Caco-2 (cell line): ENCODE results near the gene SH2D4B. TPM values are rescaled to one million over a fixed set of nuclear protein-coding genes. Genes with fewer than 3 reads are reported as not detected.
A peak's percentile ranks its signal among the peaks of the same experiment; 100 is the strongest.

Source experiments
- BruUV-seq: library from RNA; stranded (reverse); fragments of 400-500 nt; replicated peaks from 2 replicates; lab custom pipeline; 2021; lab: Mats Ljungman, UMichigan
- CTCF ChIA-PET: fragments of 300-600 bp; sonication (Branson Sonifier 250); formaldehyde crosslinking; loops from one replicate; lab custom pipeline; 2022; ENCODE audit warnings: antibody characterized with exemption; lab: Charles Lee
- POLR2A ChIA-PET: fragments of 300-600 bp; sonication (Branson Sonifier 250); formaldehyde crosslinking; loops from one replicate; lab custom pipeline; 2022; ENCODE audit warnings: antibody characterized with exemption; lab: Charles Lee
- DNase-seq, 2 experiments: peaks; one replicate each; pipeline versions ENCODE4 v3.0.0 to v3.0.0-alpha.2; 2020 to 2022
- H3K27me3 ChIP-seq: replicated peaks from 2 replicates; pipeline ENCODE4 v1.6.0; 2011; ENCODE audit warnings: low read length; ENCODE audit not compliant: control insufficient read depth, insufficient read depth
- H3K36me3 ChIP-seq: 2 replicates; pipeline ENCODE4 v1.5.1; 2011; ENCODE audit warnings: low read length; ENCODE audit not compliant: control insufficient read depth, insufficient read depth
- H3K4me1 ChIP-seq: fragments of 250-450 bp; sonication (Bioruptor Pico); 2 replicates; pipeline ENCODE4 v1.5.1; 2020; ENCODE audit warnings: mild to moderate bottlenecking
- H3K4me3 ChIP-seq: 2 replicates; pipeline ENCODE4 v1.5.1; 2011; ENCODE audit warnings: low read depth, mild to moderate bottlenecking, control low read depth, low read length
- H3K9me3 ChIP-seq: fragments of 250-450 bp; sonication (Bioruptor Pico); 2 replicates; pipeline ENCODE4 v1.5.1; 2020; ENCODE audit warnings: mild to moderate bottlenecking, moderate library complexity
- H3K27ac Mint-ChIP-seq: one replicate; pipeline ENCODE4 v1.8.0; 2022; ENCODE audit warnings: mixed read lengths; ENCODE audit not compliant: unreplicated experiment
- H3K27me3 Mint-ChIP-seq: one replicate; pipeline ENCODE4 v1.8.0; 2022; ENCODE audit warnings: mixed read lengths; ENCODE audit not compliant: insufficient read depth, unreplicated experiment
- H3K36me3 Mint-ChIP-seq: one replicate; pipeline ENCODE4 v1.8.0; 2022; ENCODE audit warnings: mild to moderate bottlenecking, mixed read lengths; ENCODE audit not compliant: insufficient read depth, unreplicated experiment
- H3K4me1 Mint-ChIP-seq: one replicate; pipeline ENCODE4 v1.8.0; 2022; ENCODE audit warnings: low read depth, mixed read lengths; ENCODE audit not compliant: unreplicated experiment
- H3K4me3 Mint-ChIP-seq: one replicate; pipeline ENCODE4 v1.8.0; 2022; ENCODE audit warnings: mild to moderate bottlenecking, moderate library complexity, mixed read lengths; ENCODE audit not compliant: unreplicated experiment
- H3K9me3 Mint-ChIP-seq: one replicate; pipeline ENCODE4 v1.8.0; 2022; ENCODE audit warnings: mixed read lengths; ENCODE audit not compliant: unreplicated experiment
- intact Hi-C: fragments of 100-400 bp; cut with micrococcal nuclease; formaldehyde crosslinking; loops from one replicate; pipeline ENCODE4 v1.10.0; 2022; ENCODE audit not compliant: unreplicated experiment
- total RNA-seq: library from RNA; stranded (reverse); gene quantifications from 2 replicates; pipeline ENCODE4 v1.2.3, GENCODE V29; 2022
- TF ChIP-seq, protein P1 (sequence below), 2 experiments: fragments of 200-600 bp in 1 of 2; IDR thresholded peaks; 1 replicate in 1 of 2; 2 replicates in 1 of 2; pipeline versions ENCODE4 v1.5.1 to v1.8.0; 2011 to 2022; ENCODE audit warnings: antibody characterized with exemption in 1 of 2, control low read depth in 1 of 2, inconsistent platforms in 1 of 2, low read depth in 1 of 2, low read length in 1 of 2, mild to moderate bottlenecking in 1 of 2, moderate library complexity in 1 of 2; ENCODE audit not compliant: insufficient read depth in 1 of 2, severe bottlenecking in 1 of 2, unreplicated experiment in 1 of 2

SH2D4B gene
- total RNA-seq, 1 experiment from 2014 or later: 0.23 TPM

DNA sequence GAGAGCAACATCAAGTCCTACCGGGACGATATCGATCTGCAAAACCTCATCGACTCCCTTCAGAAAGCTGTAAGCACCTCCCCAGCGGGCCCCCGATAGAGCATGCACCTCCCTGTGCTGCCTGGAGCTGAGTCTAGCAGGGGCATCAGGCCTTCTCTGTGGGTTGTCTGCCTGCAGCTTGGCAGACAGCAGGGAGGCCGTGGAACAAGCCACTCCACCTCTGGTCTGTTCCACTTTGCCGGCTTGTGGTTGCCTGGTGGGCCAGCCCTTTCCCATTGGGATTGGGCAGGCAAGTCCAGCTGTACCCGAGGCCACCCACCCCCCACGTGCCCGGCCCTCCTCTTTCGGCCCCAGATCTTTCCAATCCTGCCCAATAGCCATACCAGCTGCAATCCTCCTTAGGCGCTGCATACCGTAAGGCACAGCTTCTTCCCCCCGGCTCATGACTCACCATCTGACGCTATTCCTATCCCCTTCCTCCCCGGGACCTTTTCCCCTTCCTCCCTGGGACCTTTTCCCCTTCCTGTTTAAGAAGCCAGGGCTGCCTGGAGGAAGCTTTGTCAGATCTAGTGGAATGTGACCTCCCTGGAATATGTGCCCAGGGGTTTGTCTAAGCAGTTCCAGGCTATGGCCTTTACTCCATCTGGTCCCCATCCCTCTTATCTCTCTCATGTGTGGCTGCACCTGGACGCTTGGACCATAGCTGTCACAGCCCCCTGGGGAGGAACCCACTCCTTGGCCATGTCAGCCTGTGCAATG, 28.1 kb upstream of the SH2D4B start:
- no TSS peak for BruUV-seq
- peaks cover 12% of the 10 kb centered on the region for H3K36me3 ChIP-seq
- TF ChIP-seq, protein P1, sequence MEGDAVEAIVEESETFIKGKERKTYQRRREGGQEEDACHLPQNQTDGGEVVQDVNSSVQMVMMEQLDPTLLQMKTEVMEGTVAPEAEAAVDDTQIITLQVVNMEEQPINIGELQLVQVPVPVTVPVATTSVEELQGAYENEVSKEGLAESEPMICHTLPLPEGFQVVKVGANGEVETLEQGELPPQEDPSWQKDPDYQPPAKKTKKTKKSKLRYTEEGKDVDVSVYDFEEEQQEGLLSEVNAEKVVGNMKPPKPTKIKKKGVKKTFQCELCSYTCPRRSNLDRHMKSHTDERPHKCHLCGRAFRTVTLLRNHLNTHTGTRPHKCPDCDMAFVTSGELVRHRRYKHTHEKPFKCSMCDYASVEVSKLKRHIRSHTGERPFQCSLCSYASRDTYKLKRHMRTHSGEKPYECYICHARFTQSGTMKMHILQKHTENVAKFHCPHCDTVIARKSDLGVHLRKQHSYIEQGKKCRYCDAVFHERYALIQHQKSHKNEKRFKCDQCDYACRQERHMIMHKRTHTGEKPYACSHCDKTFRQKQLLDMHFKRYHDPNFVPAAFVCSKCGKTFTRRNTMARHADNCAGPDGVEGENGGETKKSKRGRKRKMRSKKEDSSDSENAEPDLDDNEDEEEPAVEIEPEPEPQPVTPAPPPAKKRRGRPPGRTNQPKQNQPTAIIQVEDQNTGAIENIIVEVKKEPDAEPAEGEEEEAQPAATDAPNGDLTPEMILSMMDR (IDR thresholded peaks at IDR 0.05; ENCODE audit: insufficient read depth in 1 of 2, low read depth in 1 of 2, low read length in 1 of 2, severe bottlenecking in 1 of 2, unreplicated experiment in 1 of 2): no peak
- peaks cover 63% of the 10 kb centered on the region for H3K4me1 ChIP-seq
- Mint-ChIP-seq H3K27ac (peak overlapping the region; percentile 87), H3K36me3 (peaks cover 100% of the 10 kb centered on the region), H3K4me3 (peak overlapping the region; percentile 16), H3K4me1 (peaks cover 33% of the 10 kb centered on the region), H3K27me3 (no peaks in the 10 kb centered on the region), H3K9me3 (no peaks in the 10 kb centered on the region)
- intact Hi-C loops: no loop called here
- H3K9me3 ChIP-seq: no peaks in the 10 kb centered on the region
- ChIA-PET CTCF (interaction anchor here (0.6 to 2.2 kb wide), 3 partner anchors 48 to 102 kb away, joined by 6 to 7 read pairs (median 6); partner anchors contain the start of gene PRXL2A), POLR2A (no interaction called here)
- peak in 1 of 2 experiments; percentile 80 for DNase-seq
- H3K27me3 ChIP-seq: no peaks in the 10 kb centered on the region
- H3K4me3 ChIP-seq: no peak overlapping the region

DNA sequence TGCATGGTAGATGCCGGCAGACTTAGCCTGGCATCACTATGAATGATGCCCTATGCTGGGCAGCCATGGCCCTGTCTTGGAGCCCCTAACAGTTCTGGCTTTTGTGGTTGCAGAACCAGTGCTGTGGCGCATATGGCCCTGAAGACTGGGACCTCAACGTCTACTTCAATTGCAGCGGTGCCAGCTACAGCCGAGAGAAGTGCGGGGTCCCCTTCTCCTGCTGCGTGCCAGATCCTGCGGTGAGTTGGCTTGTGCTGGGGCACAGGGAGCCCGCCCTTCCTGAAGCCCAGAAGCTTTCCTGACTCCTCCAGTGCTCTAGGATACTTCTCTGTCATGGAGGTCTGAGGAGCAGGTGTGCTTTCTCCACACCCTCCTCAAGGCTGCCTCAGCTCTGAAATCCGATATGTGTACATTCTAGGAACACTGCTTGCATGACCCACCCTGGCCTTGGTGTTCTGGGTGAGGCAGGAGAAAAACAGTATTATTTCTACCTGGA, 25.6 kb upstream of the SH2D4B start:
- Histone ChIP-seq H3K36me3 (peaks cover 19% of the 10 kb centered on the region), H3K4me3 (no peak overlapping the region), H3K27me3 (no peaks in the 10 kb centered on the region), H3K4me1 (peaks cover 41% of the 10 kb centered on the region), H3K9me3 (no peaks in the 10 kb centered on the region)
- Mint-ChIP-seq H3K27me3 (no peaks in the 10 kb centered on the region), H3K4me3 (no peak overlapping the region), H3K9me3 (no peaks in the 10 kb centered on the region), H3K27ac (peak overlapping the region; percentile 8), H3K4me1 (peaks cover 22% of the 10 kb centered on the region), H3K36me3 (peaks cover 100% of the 10 kb centered on the region)
- ChIA-PET POLR2A (no interaction called here), CTCF (interaction anchor here (0.6 kb wide), 1 partner anchor 116 kb away, joined by 5 read pairs; no protein-coding TSS in a partner anchor)
- intact Hi-C loops: no loop called here
- DNase-seq: no peak
- no TSS peak for BruUV-seq
- TF ChIP-seq, protein P1 (IDR thresholded peaks at IDR 0.05; ENCODE audit: insufficient read depth in 1 of 2, low read depth in 1 of 2, low read length in 1 of 2, severe bottlenecking in 1 of 2, unreplicated experiment in 1 of 2): no peak

DNA sequence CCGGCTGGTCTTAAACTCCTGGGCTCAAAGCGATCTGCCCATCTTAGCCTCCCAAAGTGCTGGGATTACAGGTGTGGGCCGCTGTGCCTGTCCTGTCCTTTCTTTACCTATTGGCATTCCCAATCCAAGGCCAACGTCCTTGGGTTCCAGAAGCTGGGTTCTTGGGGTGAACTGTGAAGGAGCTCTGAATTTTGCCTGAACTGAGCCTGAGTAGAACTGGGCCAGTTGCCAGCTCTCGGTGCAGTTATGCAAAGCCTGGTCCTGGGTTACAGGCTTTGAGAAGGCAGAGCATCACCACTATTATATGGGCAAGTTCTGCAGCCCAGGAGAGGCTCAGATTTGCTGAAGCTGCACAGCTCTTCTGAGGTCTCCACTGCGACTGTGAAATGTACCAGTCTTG, 24.6 kb upstream of the SH2D4B start:
- no peak for DNase-seq
- peaks cover 31% of the 10 kb centered on the region for H3K4me1 ChIP-seq
- ChIA-PET POLR2A (no interaction called here), CTCF (no interaction called here)
- no TSS peak for BruUV-seq
- TF ChIP-seq, protein P1 (IDR thresholded peaks at IDR 0.05; ENCODE audit: insufficient read depth in 1 of 2, low read depth in 1 of 2, low read length in 1 of 2, severe bottlenecking in 1 of 2, unreplicated experiment in 1 of 2): no peak
- H3K4me1 Mint-ChIP-seq: peaks cover 14% of the 10 kb centered on the region
- H3K9me3 Mint-ChIP-seq: no peaks in the 10 kb centered on the region
- peaks cover 100% of the 10 kb centered on the region for H3K36me3 Mint-ChIP-seq
- H3K4me3 ChIP-seq: no peak overlapping the region
- H3K27ac Mint-ChIP-seq: no peak overlapping the region
- intact Hi-C loops: no loop called here
- H3K9me3 ChIP-seq: no peaks in the 10 kb centered on the region
- H3K27me3 Mint-ChIP-seq: no peaks in the 10 kb centered on the region
- H3K4me3 Mint-ChIP-seq: no peak overlapping the region
- peaks cover 19% of the 10 kb centered on the region for H3K36me3 ChIP-seq
- H3K27me3 ChIP-seq: no peaks in the 10 kb centered on the region
